SK-N-SH (cell line): ENCODE measurements around the gene SH3BGRL3.

Experiments used
- CTCF ChIP-seq: fragments of 200-600 bp; sonication (generic); IDR thresholded peaks from 2 replicates; pipeline ENCODE4 v1.6.1; 2017; ENCODE audit warnings: antibody characterized with exemption, mild to moderate bottlenecking, moderate library complexity
- EP300 ChIP-seq, 2 experiments: IDR thresholded peaks; 2 replicates each; pipeline versions ENCODE4 v1.4.0 to v1.6.1; 2012; ENCODE audit warnings: borderline replicate concordance in 1 of 2, low read depth in 1 of 2, low read length in 1 of 2
- EZH2phosphoT487 ChIP-seq: fragments of 200-600 bp; sonication (generic); IDR thresholded peaks from 2 replicates; pipeline ENCODE4 v1.6.1; 2017; ENCODE audit warnings: low read depth, mixed run types, mild to moderate bottlenecking, antibody characterized with exemption, moderate library complexity, borderline replicate concordance
- MAX ChIP-seq: IDR thresholded peaks from 2 replicates; pipeline ENCODE4 v1.4.0; 2012; ENCODE audit warnings: low read depth
- MXI1 ChIP-seq: IDR thresholded peaks from 2 replicates; pipeline ENCODE4 v1.6.1; 2012; ENCODE audit warnings: mild to moderate bottlenecking, low read depth, low read length, improper control_type of control experiment
- NFIC ChIP-seq: IDR thresholded peaks from 2 replicates; pipeline ENCODE4 v1.4.0; 2012; ENCODE audit warnings: borderline replicate concordance
- NRF1 ChIP-seq: IDR thresholded peaks from 2 replicates; pipeline ENCODE4 v1.6.1; 2012; ENCODE audit warnings: low read depth, mild to moderate bottlenecking, low read length
- POLR2AphosphoS5 ChIP-seq: IDR thresholded peaks from 2 replicates; pipeline ENCODE4 v1.6.1; 2012; ENCODE audit warnings: low read depth, low read length
- REST ChIP-seq: IDR thresholded peaks from 2 replicates; pipeline ENCODE4 v1.6.1; 2012; ENCODE audit warnings: mild to moderate bottlenecking, low read depth, low read length, moderate library complexity
- RFX5 ChIP-seq: IDR thresholded peaks from 2 replicates; pipeline ENCODE4 v1.6.1; 2012; ENCODE audit warnings: mild to moderate bottlenecking, improper control_type of control experiment, low read length
- TAF1 ChIP-seq: IDR thresholded peaks from 2 replicates; pipeline ENCODE4 v1.6.1; 2012; ENCODE audit warnings: low read depth, mild to moderate bottlenecking, low read length, moderate library complexity, borderline replicate concordance
- TEAD4 ChIP-seq: IDR thresholded peaks from 2 replicates; pipeline ENCODE4 v1.4.0; 2012; ENCODE audit warnings: mild to moderate bottlenecking, borderline replicate concordance; ENCODE audit not compliant: insufficient read depth
- ZBTB33 ChIP-seq: IDR thresholded peaks from 2 replicates; pipeline ENCODE4 v1.4.0; 2012; ENCODE audit warnings: low read depth, borderline replicate concordance

GRCh38 chr1:26296340-26297056 is 16.6 kb downstream of the SH3BGRL3 start:
- TF ChIP-seq CTCF (no peak), TEAD4 (no peak), NRF1 (no peak), REST (no peak), MAX (no peak), NFIC (no peak), ZBTB33 (no peak), POLR2AphosphoS5 (no peak), MXI1 (no peak), RFX5 (no peak), TAF1 (no peak), EP300 (IDR thresholded peaks at IDR 0.05; ENCODE audit: borderline replicate concordance in 1 of 2, low read depth in 1 of 2, low read length in 1 of 2) (no peak), EZH2phosphoT487 (no peak)
